HCT116 (cell line): ENCODE data around the gene IL11RA.

Experiments
- ELF1 ChIP-seq: IDR thresholded peaks from 2 replicates; pipeline ENCODE4 v1.6.1; 2012; ENCODE audit warnings: low read depth, borderline replicate concordance
- EZH2 ChIP-seq: fragments of 200-600 bp; sonication (generic); IDR thresholded peaks from 2 replicates; pipeline ENCODE4 v1.6.1; 2017; ENCODE audit warnings: antibody characterized with exemption, mixed run types
- POLR2A ChIP-seq: IDR thresholded peaks from 2 replicates; pipeline ENCODE4 v1.7.0; 2011; ENCODE audit warnings: borderline replicate concordance; ENCODE audit not compliant: insufficient read depth, insufficient read length; ENCODE audit errors: extremely low read depth
- SIN3A ChIP-seq: IDR thresholded peaks from 2 replicates; pipeline ENCODE4 v1.6.1; 2012; ENCODE audit warnings: low read depth
- YY1 ChIP-seq: IDR thresholded peaks from 2 replicates; pipeline ENCODE4 v1.6.1; 2011; ENCODE audit warnings: low read length, low read depth, moderate library complexity, mild to moderate bottlenecking; ENCODE audit not compliant: insufficient replicate concordance; ENCODE audit errors: extremely low read depth
- ZNF274 ChIP-seq: fragments of 200-500 bp; sonication (Bioruptor generic); IDR thresholded peaks from 2 replicates; pipeline ENCODE4 v1.6.1; 2014; ENCODE audit warnings: mild to moderate bottlenecking, low read depth, low read length, inconsistent platforms
- TF ChIP-seq, protein P1 (sequence below), 3 experiments: fragments of 200-600 bp in 1 of 3; sonication (generic) in 1 of 3; IDR thresholded peaks in 2 of 3; conservative IDR thresholded peaks in 1 of 3; 2 replicates each; pipeline ENCODE4 v1.5.1; 2012 to 2017; ENCODE audit warnings: low read depth in 2 of 3, low read length in 2 of 3, antibody characterized with exemption in 1 of 3, borderline replicate concordance in 1 of 3, control low read depth in 1 of 3, mild to moderate bottlenecking in 1 of 3, mixed read lengths in 1 of 3, mixed run types in 1 of 3, moderate library complexity in 1 of 3; ENCODE audit not compliant: insufficient read depth in 1 of 3
- TF ChIP-seq, protein P2 (sequence below): IDR thresholded peaks from 2 replicates; pipeline ENCODE4 v1.6.1; 2012; ENCODE audit warnings: low read depth
- TF ChIP-seq, protein P3 (sequence below): IDR thresholded peaks from 2 replicates; pipeline ENCODE4 v1.6.1; 2012

DNA sequence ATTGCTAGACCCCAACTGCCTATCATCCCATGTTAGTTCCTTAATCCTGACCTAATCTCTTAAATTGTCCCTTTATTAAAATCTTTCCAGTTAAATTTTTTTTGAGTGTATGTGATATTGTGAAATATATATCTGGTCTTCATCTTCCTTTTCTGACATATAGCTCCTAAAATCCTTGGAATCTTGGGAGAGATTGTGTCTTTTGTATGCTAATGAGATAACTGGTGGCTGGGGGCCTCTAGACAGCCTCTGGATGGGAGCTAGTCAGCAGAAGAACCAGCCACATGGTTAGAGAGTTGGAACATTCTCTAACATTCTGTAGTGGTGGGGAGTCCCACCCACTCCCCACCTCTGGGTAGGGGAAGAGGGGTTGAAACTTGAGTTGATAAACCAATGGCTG, 42.8 kb downstream of the IL11RA start:
- TF ChIP-seq EZH2 (no peak), ELF1 (no peak), SIN3A (no peak), ZNF274 (no peak), YY1 (no peak), POLR2A (no peak)
- TF ChIP-seq, protein P1, sequence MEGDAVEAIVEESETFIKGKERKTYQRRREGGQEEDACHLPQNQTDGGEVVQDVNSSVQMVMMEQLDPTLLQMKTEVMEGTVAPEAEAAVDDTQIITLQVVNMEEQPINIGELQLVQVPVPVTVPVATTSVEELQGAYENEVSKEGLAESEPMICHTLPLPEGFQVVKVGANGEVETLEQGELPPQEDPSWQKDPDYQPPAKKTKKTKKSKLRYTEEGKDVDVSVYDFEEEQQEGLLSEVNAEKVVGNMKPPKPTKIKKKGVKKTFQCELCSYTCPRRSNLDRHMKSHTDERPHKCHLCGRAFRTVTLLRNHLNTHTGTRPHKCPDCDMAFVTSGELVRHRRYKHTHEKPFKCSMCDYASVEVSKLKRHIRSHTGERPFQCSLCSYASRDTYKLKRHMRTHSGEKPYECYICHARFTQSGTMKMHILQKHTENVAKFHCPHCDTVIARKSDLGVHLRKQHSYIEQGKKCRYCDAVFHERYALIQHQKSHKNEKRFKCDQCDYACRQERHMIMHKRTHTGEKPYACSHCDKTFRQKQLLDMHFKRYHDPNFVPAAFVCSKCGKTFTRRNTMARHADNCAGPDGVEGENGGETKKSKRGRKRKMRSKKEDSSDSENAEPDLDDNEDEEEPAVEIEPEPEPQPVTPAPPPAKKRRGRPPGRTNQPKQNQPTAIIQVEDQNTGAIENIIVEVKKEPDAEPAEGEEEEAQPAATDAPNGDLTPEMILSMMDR (IDR thresholded peaks at IDR 0.05 in 2 of 3, conservative IDR thresholded peaks at IDR 0.05 in 1 of 3; ENCODE audit: borderline replicate concordance in 1 of 3, insufficient read depth in 1 of 3, low read depth in 2 of 3, low read length in 2 of 3) = no peak
- TF ChIP-seq, protein P2, sequence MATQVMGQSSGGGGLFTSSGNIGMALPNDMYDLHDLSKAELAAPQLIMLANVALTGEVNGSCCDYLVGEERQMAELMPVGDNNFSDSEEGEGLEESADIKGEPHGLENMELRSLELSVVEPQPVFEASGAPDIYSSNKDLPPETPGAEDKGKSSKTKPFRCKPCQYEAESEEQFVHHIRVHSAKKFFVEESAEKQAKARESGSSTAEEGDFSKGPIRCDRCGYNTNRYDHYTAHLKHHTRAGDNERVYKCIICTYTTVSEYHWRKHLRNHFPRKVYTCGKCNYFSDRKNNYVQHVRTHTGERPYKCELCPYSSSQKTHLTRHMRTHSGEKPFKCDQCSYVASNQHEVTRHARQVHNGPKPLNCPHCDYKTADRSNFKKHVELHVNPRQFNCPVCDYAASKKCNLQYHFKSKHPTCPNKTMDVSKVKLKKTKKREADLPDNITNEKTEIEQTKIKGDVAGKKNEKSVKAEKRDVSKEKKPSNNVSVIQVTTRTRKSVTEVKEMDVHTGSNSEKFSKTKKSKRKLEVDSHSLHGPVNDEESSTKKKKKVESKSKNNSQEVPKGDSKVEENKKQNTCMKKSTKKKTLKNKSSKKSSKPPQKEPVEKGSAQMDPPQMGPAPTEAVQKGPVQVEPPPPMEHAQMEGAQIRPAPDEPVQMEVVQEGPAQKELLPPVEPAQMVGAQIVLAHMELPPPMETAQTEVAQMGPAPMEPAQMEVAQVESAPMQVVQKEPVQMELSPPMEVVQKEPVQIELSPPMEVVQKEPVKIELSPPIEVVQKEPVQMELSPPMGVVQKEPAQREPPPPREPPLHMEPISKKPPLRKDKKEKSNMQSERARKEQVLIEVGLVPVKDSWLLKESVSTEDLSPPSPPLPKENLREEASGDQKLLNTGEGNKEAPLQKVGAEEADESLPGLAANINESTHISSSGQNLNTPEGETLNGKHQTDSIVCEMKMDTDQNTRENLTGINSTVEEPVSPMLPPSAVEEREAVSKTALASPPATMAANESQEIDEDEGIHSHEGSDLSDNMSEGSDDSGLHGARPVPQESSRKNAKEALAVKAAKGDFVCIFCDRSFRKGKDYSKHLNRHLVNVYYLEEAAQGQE = no peak
- TF ChIP-seq, protein P3, sequence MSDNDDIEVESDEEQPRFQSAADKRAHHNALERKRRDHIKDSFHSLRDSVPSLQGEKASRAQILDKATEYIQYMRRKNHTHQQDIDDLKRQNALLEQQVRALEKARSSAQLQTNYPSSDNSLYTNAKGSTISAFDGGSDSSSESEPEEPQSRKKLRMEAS = no peak
